Measurements from ENCODE around the gene DYNC1I2.
A peak's percentile ranks its signal among the peaks of the same experiment; 100 is the strongest.
"Not testable (repeated sequence)": the region's sequence is repeated elsewhere in the genome, so short reads cannot be mapped to it uniquely, and the experiment has no call there.

The DYNC1I2 gene

GRCh38 chr2:171718720-171719119 is 31.5 kb downstream of the DYNC1I2 start:
- no peak for DNase-seq

DNA sequence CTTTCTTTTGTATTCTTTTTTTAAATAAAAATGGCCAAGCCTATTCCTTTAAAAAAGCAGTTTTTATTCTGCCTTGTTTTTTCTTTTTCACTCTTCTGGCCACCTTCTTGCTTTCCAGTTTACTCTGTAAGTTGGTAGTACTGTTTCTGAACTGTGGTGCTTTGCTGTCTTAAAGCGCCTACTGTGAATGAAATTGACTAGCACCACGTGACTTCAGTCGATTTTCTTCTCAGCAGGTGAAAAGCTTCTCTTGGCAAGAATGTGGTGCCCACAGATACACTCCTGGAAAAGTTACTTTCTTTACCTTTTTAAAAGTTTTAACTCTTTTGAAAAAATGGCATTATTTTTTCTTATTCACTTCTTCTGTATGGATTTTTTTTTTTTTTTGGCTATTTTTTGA is 32.4 kb downstream of the DYNC1I2 start:
- no peak for DNase-seq

- DNase-seq = peak; percentile 85
Measured at GRCh38 chr2:171723716-171724683, 36.7 kb downstream of the DYNC1I2 start.

GRCh38 chr2:171726847-171727450 is 39.7 kb downstream of the DYNC1I2 start:
- DNase-seq = no peak

DNA sequence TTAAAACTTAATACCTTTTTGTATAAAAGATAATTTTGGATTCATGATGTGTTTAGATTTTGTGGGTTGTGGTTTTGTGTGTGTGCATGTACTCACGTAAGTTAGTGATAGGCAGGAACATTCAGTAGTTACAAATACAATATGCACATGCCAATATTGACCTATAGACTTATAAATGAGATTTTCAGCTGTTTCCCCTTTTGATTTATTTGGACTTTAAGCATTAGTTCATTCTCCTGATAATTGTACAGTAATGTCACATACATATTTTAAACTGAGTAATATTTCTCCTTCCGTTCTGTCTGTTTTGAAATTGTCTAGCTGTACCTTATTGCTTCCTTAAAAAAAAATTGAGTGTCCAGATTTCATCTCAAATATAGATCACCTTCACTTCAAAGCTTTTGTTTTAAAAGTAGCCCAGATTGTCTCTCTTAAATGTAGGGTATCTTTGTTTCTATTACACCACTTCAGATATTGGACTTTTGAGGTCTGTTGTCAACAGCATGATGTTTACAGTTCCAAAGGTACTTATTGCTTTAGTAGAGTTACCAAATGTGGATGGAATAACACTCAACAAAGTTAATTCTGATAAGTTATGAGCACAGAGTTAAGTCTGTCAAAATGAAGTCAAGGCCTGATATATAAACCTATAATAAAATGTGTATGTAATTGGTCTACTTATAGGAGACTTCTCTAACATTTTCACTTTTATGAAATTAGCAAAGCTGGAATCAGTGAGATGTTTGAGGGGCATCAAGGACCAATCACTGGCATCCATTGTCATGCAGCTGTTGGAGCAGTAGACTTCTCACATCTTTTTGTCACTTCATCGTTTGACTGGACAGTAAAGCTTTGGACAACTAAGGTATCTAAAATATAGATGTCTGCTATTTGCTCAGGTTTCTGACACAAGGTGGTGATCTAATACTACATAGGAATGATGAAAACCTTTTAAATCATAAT is 42.0 kb downstream of the DYNC1I2 start:
- no peak for DNase-seq

DNA sequence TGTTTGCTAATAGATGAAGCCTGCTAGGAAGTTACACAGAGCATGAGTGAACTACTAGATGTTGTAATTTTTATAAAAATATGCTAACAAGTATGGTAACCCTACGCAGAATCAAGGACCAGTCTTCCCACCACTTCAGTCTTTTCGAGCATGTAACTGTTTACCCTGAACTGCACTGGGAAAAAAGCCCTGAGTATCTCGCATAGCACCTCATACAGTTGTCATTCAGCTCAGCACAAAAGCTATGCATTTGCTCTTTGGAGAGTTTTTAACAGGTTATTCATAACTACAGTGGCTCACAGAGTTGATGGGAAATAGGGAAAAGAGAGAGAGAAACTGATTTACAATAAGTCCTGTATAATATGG is 42.7 kb downstream of the DYNC1I2 start:
- DNase-seq = no peak

DNA sequence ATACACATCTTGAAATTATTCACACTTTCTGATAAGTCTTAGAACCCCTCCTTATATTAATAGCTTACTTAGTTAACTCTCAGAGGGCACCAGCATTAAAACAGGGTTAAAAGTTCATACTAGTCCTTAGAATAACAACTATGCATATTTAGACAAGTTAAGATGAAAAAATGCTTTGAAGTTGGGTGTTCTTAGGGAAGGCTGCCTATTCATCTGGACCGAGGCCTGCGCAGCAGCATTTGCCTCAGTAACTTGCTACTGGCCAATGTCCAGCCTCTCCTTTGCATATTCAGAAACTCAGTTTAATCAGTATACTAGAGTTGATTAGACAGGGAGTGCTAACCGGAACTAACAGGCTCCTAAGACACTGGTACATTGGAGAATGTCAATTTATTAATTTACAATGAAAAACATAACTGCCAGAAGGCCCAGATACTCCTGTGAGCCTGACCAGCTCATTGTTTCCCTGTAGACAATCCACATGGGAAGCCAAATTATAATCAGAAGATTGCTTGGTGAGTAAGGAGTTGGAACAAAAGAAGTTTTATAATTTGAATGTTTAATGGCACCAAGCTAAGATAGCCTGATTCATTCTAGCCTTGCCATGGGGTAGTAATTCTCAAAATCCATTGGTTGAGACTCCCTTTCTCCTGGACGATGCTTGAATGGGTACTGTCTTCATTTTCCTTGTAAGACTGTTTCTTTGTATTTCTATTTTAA is 48.9 kb downstream of the DYNC1I2 start:
- no peak for DNase-seq

DNA sequence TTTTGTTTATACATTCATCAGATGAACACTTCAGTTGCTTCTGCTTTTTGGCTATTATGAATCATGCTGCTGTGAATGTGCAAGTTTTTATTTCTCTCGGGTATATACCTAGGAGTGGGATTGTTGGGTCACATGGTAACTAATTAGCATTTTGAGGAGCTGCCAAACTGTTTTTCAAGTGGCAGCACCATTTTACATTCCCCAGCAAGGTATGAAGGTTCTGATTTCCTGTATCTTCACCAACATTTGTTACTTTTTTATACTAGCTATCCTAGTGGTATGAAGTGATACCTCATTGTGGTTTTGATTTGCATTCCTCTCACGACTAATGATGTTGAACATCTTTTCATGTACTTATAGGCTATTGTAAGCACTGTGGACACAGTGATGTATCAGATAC is 53.9 kb downstream of the DYNC1I2 start:
- no peak for DNase-seq

DNA sequence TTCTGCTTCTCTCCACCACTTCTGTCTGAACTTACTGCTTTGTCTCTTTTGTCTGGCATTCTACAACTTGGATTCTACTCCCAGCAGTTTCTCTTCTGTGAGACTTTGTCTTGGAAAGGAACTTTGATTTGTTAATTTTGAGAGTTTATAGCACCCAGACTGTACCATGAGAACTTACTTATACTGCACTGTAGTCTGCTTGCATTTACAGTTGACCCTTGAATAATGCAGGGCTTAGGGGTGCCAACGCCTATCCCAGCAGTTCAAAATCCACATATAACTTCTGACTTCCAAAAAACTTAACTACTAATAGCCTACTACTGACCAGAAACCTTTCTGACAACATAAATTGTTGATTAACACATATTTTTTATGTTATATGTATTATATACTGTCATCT is 55.5 kb downstream of the DYNC1I2 start:
- no peak for DNase-seq

DNA sequence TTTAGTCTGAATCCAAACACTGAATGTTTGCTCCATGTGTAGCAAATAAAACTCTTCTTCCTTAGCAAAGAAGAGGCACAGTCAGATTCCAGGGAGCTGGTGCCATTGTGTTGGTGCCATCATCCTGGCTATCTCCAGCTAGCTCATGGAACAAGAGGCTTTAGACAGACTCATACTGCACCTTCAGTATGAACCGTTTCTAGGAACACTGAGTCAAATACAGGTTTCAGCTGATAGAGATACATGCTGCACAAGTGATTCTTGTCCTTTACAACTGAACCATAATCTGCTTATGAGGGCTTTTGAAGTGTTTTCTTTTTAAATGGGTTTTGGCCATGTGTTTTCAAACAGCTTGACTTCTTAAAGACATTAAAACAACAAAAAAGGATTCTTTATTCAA is 57.9 kb downstream of the DYNC1I2 start:
- DNase-seq = no peak

- no peak for DNase-seq
Measured at GRCh38 chr2:171745806-171746205, 58.5 kb downstream of the DYNC1I2 start.

DNA sequence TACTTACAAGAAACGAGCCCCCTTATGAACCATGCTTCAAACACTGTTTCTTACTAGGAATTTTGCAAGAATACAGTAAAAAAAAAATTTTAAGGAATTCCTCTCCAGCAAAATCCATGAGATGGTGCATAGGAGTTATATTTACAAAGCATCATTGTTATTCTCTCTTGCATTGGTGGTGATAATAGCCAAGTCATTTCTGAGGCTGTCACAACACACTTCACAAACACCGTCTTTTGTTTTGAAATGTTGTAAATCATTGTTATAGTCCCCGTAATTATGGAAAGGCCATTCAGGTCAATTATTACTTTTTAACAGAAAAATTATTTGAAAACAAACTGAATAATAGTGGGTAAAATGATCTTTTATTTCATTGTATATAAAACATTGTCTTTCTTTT is 60.1 kb downstream of the DYNC1I2 start:
- DNase-seq = no peak

DNA sequence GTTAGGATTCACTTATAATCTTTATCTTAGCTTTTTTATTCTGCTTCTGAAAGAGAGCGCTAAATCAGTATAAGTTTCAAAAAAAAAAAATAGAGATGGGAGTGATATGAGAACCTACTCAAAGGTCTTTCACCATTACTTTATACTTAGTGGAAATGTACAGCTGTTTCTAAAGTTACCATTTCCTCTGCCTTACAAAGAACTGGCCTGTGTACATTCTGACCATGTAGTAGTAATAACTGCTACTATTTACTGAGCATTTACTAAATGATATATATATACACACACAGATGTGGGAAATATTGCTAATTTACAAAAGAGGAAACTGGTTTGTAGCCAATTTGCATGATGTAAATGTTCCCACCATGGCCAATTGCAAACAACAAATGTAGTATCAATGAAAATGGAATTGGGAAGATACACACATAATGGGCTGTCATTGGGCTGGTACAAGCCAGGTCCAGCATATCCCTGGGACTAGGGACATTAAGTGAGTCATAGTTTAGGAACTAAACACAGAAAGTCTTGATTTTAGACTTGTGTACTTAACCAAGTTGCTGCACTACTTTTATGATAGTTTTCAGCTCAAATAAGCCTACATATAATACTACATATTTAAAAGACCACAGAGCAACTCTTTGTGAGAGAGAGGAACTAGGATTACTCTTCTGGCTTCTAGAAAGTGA is 67.1 kb downstream of the DYNC1I2 start:
- no peak for DNase-seq

- DNase-seq = not testable (repeated sequence)
Measured at GRCh38 chr2:171758762-171759161, 71.5 kb downstream of the DYNC1I2 start.

GRCh38 chr2:171761176-171761575 is 73.9 kb downstream of the DYNC1I2 start:
- DNase-seq = not testable (repeated sequence)

DNA sequence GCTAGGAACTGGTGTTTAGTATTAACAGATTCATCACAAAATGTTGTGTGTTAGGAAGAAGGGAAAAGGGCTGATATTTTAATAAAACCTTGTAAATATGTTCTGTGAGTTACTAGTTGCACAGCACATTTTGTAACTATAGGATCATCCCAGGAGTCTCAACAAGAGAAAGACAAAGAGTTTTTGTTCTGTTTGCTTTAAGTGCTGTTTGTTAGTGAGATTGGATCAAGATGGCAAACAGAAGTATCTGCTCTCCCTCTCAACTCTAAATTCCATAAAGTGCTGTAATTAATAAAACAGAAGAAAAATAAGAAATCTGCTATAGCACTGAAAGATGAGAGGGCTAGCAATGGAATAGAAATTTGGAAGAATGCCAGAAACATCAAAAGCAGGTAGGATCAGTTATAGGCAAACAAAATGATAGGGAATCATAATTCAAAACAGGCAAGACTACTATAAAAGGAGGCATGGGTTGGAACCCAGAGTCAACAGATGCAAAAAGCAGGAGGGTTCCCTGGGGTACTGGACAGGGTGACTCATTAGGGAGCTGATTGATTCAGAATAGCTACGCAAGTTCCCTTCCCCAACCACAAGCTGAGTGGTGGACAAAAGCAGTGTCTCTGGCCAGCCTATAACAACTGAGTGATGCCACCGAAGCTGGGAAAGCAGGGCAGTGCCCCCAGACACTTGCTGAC is 75.8 kb downstream of the DYNC1I2 start:
- DNase-seq = peak; percentile 80

GRCh38 chr2:171763602-171764001 is 76.3 kb downstream of the DYNC1I2 start:
- DNase-seq = peak; percentile 73

DNA sequence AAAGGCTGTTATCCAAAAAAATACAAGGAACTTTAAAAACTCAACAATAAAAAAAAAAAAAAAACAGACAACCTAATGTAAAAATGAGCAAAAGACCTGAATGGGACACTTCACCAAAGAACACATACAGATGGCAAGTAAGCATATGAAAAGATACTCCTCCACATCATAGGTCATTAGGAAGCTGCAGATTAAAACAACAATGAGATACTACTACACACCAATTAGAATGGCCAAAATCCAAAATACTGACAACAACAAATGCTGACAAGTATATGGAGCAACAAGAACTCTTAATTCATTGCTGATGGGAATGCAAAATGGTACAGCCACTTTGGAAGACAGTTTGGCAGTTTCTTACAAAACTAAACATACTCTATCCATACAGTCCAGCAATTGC is 84.2 kb downstream of the DYNC1I2 start:
- DNase-seq = no peak

GRCh38 chr2:171772373-171772772 is 85.1 kb downstream of the DYNC1I2 start:
- DNase-seq = no peak

- DNase-seq = not testable (repeated sequence)
Measured at GRCh38 chr2:171774581-171774980, 87.3 kb downstream of the DYNC1I2 start.

GRCh38 chr2:171778515-171778914 is 91.2 kb downstream of the DYNC1I2 start:
- DNase-seq = no peak
